Activated CD8-positive, alpha-beta memory T cell treated with anti-CD3 and anti-CD28 coated beads, Interleukin-2, amount 50 U/mL, for 4 hours (primary cell): Measurements from ENCODE around the gene TPCN1.
"Not testable (repeated sequence)": the region's sequence is repeated elsewhere in the genome, so short reads cannot be mapped to it uniquely, and the experiment has no call there.

Experiments used
- DNase-seq: peaks from one replicate; pipeline ENCODE4 v3.0.0-alpha.2; 2020

Gene TPCN1

DNA sequence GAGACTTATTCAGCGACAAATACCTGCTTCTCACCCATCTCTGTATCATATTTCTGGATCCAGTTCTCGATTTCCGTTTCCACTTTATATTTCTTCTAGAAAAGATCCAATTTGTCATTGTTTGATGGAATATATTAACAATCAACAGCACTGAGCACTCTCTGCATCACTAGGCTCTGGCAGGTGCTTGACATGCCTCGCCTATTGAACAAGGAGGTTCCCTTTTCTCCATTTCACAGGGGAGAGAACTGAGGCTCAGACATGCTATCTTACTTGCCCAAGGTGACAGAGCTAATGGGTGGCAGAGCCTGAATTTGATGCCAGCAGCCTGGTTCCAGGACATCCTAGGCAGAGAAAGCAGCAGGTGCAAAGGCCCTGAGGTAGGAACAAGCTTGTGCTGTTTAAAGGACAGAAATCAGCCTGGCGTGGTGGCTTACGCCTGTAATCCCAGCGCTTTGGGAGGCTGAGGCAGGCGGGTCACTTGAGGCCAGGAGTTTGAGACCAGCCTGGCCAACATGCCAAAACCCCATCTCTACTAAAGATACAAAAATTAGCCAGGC, 23.7 kb upstream of the TPCN1 start:
- DNase-seq = no peak

DNA sequence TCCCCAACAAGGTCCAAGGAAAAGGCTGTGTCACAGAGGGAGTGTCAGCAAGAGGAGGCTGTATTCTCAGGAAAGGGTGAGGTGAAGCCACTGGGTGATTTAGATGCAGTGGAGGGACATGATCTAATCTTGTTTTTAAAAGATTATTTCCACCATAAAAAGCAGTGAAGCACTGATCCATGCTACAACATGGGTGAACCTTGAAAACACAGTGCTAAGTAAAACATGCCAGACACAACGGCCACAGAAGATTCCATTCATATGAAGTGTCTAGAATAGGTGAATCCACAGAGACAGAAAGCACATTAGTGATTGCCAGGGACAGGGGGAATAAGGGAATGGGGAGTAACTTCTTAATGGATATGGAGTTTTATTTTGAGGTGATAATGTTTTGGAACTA, 23.0 kb upstream of the TPCN1 start:
- no peak for DNase-seq

DNA sequence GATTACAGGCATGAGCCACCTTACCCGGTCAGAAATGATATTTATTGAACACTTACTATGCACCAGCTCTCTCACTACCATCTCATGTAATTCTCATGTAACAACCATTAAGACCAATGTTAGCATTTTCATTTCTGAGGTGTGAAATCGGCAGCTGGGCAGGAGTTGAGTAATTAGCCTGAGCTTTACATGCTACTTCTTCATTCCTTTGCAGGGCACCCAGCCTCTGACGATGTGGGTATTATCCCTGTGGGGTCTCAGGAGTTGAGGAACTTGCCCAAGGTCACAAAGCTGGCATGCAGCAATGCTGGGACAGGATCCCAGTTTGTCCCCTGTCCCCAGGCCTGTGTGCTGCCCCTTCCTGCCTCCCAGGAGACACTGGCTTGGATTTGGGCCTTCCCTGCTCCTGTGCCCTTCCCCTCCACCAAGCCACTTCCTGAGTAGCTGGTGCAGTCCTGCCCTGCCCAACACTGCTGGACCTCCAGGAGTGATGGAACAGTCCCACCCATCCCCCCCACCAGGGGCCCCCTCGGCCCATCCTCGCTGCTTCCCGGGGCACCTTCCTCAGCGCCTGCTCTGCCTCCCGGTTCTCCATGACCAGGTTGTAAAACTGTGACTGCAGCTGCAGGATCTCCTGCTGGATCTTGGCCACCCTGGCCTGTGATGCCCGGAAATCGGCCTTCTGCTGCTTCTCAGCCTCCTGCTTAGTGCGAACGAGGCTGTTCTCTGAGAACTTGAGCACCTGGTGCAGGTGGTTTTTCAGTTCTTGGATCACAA, 21.1 kb upstream of the TPCN1 start:
- no peak for DNase-seq

DNA sequence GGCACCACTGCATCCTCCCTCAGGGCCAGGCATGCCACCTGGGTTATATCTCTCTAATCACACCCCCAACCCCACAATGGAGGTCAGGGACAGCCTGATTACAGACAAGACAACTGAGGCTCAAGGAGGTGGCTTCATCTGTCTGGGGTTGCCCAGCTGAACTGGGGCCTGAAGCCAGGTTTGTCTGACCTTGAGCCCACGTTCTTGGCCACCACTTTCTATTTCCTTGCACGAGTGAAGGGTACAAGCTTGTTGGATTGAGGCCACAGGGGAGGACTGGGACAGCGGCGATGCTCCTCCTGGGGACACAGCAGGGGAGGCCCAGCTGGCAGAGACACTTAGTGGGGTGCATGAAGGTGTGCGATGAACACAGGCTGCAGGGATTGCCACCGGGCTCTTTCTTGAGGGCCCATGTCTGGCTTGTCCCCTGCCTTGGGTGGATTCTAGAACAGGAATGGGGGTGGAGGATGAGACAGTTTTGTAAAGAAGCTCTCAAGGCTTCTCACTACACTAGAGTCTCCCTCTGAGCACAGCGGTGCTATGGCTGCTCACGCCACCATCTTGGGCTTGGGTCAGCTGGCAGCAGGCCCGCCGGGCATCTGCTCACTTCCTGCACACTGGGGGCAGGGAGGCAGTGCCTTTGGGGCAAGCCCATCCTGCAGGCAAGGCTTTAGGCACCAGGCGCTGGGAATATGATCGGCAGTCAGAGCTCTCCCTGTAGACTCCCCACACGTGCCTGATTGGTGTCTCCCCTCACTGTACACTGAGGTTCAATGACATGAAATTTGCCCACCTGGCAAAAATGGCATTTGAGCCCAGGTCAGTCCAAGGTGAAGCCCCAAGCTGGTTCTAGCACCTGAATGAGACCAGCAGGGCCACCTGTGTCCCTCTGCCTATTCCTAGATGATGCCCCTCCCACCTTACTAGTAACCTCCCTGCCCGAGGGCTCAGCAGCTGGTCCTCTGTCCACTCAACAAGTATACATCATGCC, 19.8 kb upstream of the TPCN1 start:
- DNase-seq = no peak

DNA sequence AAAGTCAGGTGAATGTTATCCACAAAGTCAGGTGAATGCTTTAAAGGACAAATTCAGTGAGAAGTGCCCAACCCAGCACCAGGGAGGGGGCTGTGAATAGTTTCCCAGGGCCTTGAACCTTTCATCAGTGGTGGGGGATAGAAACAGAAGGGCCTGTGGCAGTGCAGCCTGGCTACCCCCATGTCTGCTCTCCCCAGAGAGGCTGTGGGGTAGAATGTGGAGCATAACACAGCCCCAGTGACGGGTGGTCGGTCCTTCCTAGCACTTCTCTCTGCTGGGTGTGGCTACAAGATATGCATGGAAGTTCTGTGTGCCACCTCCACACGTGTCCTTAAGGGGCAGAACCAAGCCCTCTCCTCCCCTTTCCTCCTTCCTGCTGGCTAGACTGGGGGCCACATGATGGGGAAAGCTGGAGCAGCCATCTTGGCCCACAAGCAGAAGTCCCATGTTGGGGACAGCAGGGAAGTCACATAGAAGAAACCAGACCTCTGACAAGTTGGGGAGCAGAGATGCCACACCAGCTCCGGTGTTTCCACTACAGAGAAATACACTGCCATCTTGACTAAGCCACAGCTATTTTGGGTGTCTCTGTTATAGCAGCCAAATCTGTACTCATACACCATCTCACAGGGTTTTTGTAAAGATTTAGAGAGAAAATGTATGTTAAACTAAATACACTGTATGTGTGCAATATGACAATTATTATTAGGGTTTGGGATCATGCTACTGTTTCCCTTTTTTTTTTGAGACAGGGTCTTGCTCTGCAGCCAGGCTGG, 18.8 kb upstream of the TPCN1 start:
- no peak for DNase-seq

DNA sequence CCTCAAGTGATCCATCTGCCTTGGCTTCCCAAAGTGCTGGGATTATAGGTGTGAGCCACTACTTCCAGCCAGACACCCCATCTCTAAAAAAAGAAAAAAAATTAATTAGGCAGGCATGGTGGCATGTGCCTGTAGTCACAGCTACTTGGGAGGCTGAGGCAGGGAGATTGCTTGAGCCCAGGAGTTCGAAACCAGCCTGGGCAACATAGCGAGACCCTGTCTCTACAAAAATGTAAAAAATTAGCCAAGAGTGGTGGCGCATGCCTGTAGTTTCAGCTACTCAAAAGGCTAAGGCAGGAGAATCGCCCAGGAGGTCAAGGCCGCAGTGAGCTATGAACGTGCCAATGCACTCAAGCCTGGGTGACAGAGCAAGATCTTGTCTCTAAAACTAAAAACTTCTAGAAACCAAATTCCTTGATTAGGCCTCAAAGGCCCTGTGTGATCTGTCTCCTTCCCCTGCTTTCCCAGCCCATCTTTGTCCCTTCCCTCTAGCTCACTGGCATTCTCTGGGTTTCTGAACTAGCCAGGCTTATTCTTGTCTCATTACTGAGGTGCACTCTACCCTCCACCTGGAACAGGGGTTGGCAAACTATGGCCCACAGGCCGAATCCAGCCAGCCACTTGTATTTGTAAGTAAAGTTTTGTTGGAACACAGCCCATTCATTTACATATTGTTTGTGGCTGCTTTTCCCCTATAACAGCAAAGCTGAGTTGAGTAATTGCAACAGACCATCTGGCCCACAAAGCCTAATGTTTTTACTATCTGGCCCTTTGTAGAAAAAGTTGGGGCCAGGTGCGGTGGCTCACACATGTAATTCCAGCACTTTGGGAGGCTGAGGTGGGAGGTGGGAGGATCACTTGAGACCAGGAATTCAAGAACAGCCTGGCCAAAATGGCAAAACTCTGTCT, 17.2 kb upstream of the TPCN1 start:
- DNase-seq = no peak

DNA sequence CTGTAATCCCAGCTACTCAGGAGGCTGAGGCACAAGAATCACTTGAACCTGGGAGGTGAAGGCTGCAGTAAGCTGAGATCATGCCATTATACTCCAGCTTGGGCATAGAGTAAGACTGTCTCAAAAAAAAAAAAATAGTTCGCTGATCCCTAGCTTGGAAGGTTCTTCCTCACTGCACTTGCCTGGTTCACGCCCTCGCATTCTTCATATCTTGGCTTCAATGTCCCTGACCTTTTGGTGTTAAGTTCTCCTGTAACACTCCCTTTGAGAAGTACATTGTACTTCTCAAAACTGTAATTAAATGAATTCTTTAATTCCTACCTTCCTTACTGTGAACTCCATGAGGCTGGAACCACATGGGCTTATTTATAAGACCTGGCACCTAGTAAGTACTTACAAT, 16.5 kb upstream of the TPCN1 start:
- DNase-seq = no peak

DNA sequence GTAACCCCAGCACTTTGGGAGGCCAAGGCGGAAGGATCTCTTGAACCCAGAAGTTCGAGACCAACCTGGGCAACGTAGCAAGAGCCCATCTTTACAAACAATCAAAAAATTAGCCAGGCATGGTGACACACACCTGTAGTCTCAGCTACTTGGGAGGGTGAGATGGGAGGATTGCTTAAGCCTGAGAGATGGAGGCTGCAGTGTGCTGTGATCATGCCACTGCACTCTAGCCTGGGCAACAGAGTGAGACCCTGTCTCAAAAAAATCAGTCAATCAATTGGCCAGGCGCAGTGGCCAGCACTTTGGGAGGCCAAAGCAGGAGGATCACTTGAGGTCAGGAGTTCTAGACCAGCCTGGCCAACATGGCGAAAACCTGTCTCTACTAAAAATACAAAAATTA, 14.5 kb upstream of the TPCN1 start:
- not testable (repeated sequence) for DNase-seq

DNA sequence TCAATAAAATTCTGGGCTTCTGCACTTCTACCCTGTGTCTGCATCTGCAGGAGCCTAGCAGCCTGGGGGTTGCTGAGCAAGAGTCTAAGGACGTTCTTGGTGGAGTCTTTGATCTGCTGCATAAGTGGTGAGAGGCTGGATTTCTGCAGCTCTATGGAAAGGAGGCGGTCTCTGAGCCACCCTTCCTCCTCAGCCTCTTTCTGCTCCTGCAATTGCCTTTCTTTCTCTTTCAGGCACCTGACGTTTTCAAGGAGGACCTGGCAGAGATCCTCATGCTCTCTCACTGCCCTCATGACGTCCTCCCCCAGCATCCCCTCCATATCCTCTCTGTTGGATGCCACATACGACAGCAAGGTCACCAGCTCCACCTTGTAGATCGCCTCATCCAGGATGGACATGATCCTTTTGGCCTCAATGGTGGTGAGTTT, 13.6 kb upstream of the TPCN1 start:
- DNase-seq = no peak

DNA sequence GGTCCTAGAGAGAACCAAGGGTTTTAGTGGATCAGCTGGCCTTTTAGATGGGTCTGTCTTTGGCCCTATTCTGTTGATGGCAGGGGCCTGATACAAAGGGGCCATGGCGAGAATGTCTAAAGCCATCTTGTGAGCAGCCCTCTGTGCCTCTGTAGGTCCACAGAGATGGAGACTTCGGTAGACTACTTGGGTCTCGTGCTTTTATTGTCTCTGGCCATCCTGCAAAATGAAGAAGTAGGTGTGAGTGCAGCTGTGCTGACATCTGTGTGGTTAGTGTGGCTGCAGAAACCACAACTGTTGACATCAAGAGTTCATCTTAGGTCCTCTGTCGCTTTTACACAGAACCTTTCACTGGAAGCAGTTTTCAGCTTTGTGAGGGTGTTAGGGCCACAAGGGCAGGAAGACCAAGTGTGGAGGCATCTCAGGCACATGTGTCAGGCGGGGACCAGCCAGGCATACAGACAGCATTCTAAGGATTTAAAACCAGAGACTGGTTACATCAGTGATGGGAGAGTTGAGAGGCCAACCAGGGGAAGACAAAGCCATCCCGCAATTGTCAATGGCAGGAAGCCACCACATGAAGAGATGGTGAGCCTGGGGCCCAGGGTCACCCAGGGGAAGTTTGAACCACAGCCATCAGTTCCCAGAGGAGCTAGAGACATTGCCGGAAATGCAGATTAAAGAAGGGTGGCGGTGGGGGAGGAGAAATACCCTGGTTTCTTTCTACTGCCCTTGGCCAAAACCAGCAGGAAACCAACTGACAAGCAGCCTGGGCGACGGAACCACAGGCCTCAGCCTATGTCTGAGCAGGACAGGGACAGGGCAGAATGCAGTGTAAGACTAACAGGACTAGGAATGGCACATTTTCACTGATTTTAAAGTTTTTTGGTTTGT, 13.0 kb upstream of the TPCN1 start:
- peak; percentile 25 for DNase-seq

DNA sequence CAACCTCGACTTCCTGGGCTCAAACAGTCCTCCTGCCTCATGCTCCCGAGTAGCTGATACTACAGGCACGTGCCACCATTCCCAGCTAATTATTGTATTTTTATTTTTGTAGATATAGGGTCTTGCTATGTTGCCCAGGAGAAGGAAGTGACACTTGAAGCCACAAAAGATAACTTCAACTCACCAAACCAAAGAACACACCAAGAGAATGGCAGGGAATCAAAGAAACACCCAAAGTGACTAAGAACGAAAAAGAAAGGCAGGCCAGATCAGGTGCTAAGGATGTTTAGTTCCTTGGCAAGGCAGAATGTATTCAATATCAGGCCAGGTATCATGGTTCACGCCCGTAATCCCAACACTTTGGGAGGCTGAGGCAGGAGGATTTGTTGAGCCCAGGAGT, 10.1 kb upstream of the TPCN1 start:
- no peak for DNase-seq

DNA sequence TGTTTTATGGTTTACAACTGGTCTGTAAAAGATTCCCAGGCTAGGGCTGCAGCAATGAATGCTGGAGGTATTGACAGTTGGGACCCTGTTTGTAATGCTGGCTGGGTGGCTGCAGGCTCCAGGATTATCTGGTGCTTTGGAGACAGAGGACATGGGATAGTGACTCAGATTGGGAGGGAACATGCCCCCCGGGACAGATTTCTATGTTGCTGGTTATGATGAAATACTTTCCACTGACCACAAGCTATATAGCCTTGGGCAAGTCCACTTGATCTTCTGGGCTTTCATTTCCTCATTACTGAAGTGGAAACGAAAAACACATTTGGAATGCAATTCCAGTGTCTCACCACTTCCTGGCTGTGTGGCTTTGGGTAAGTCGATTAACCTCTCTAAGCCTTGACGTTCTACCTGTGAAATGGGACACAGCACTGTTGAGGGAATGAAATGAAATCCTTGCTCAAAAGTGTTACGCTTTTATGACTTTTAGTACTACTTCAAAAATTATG, 6.3 kb upstream of the TPCN1 start:
- no peak for DNase-seq

DNA sequence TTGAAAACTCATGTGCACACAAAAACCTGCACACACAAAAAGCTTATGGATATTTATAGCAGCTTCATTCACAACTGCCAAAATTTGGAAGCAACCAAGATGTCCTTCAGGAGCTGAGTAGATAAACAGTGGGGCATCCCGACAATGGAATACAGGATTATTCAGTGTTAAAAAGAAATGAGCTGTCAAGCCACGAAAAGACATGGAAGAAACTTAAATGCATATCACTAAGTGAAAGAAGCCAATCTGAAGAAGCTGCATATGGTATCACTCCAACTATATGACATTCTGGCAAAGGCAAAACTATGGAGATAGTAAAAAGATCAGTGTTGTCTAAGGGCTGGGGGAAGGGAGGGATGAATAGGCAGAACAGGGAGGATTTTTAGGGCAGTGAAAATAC, 5.2 kb upstream of the TPCN1 start:
- DNase-seq = no peak

DNA sequence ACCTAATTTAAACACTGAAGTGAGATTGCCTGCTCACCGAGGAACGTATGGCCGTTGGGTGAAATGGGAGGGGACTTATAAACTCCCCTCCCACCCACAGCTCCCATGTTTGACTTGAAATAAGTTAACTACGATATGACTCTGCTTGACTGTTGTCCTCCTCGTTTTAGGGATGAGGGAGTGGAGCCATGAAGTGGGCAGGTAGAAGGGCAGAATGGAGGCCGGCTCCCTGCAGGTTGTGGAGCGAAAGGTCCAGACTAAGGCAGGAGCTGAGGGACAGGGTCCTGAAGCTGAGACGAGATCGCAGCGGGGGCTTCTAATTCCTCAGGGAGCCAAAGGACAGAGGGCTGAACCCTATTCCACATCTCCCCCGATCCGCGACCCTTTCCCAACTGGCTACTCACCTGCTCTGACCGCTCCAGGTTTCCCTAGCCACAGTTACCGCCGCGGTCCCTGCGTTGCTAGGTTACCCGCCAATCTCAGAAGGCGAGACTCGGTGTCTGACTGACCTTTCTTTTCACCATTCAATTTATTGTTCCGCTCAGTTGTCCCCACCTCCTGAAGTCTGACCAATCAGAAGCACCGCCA, 577 bp upstream of the TPCN1 start:
- DNase-seq = no peak

DNA sequence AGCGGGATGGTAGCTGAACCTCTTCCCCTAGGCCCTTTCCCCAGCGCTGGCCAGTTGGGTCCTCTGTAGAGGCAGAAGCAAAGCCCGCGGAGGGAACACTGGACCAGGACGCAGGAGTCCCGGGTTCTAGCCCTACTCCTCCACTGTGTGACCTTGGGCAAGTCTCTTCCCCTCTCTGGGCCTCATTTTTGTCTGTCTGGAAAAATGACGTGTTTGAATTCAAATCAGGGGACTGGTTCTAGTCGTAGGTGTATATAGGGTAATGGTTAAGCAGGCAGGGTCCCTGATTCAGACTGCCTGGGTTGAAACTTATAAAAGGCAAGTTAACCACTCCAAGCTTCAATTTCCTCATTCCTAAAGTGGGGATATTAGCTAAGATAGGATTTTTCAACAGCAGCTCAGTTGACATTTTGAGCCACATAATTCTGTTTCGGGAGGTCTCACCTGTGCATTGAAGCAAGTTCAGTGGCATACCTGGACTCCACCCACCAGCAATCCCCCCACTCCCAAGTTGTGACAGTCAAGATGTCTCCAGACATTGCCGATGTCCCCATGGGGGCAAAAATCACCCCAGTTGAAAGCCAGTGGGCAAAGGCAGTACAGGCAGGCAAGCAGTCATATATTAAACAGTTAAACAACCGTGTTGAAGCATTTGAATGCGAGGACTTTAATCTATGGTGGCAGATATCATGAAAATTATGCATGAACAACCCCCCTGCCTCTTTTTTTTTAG, 899 bp downstream of the TPCN1 start:
- no peak for DNase-seq

DNA sequence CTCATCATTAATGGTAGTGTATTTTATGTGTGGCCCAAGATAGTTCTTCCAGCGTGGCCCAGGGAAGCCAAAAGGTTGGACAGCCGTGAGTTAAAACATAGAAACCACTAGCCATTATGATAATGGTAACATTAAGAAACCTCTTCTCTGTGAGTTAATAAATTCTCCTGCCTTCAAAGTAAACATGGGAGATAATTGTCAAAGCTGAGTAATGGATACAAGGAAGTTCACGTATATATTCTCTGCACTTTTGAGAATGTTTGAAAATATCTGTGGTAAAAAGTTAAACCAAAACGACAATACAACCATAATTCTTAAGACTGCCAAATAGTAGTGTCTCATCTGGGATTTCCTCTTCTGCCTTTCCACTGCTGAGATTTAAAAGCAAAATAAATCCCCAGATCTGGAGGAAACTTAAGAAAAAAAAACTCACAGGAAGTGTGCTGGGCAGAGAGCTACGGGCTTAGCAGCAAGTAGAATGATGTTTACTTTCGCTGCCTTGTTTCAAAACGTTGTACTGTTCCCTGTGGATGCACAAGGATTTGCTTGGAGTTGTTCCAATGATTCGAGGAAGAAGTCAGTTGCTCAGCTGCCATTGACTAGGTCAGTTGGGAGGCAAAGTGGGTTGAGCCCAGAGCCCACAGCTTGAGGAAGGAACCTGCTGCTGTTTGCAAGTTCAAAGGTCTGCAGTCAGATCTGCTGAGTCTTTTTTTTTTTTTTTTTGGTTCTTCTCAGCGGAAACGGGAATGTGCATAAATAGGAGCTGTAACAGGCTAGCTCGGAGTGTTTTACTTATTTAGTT, 1.7 kb downstream of the TPCN1 start:
- DNase-seq = no peak

DNA sequence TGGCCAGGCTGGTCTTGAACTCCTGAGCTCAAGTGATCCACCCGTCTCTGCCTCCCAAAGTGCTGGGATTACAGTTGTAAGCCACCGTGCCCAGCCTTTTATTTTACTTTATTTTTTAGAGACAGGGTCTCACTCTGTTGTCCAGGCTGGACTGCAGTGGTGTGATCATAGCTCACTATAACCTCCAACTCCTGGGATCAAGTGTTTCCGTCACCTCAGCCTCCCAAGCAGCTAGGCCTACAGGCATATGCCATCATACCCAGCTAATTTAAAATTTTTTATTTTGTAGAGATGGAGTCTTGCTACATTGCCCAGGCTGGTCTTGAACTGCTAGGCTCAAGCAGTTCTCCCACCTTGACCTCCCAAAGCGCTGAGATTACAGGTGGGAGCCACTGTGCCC, 3.7 kb downstream of the TPCN1 start:
- no peak for DNase-seq
